Activated T-helper 1 cell treated with anti-CD3 and anti-CD28 coated beads, Interleukin-2, amount 50 U/mL, for 16 hours (primary cell): ENCODE data around the gene CELA2A.
"Not testable (repeated sequence)": the region's sequence is repeated elsewhere in the genome, so short reads cannot be mapped to it uniquely, and the experiment has no call there.

Experiments used
- DNase-seq, 2 donors: peaks; one replicate each; pipeline ENCODE4 v3.0.0-alpha.2; 2020; ENCODE audit warnings: low read depth in 1 of 2, low spot score in 1 of 2

The CELA2A gene

GRCh38 chr1:15444468-15445389 lies 11.8 kb upstream of the CELA2A start:
- no peak for DNase-seq

- no peak for DNase-seq
These were observed 11.0 kb upstream of the CELA2A start for GRCh38 chr1:15445390-15446122.

GRCh38 chr1:15446212-15446611 lies 10.3 kb upstream of the CELA2A start:
- no peak for DNase-seq

GRCh38 chr1:15448877-15449462 lies 7.6 kb upstream of the CELA2A start:
- no peak for DNase-seq

- DNase-seq = no peak
These were observed 7.0 kb upstream of the CELA2A start for GRCh38 chr1:15449567-15449966.

- DNase-seq = no peak
These were observed 5.4 kb upstream of the CELA2A start for GRCh38 chr1:15451014-15451722.

GRCh38 chr1:15452216-15452615 lies 4.3 kb upstream of the CELA2A start:
- DNase-seq = no peak

- DNase-seq = no peak
These were observed 3.5 kb upstream of the CELA2A start for GRCh38 chr1:15452866-15453571.

GRCh38 chr1:15453734-15454133 lies 2.8 kb upstream of the CELA2A start:
- no peak for DNase-seq

GRCh38 chr1:15454256-15454655 lies 2.3 kb upstream of the CELA2A start:
- no peak for DNase-seq

GRCh38 chr1:15455522-15455921 lies 1.0 kb upstream of the CELA2A start:
- DNase-seq = no peak

GRCh38 chr1:15457585-15457984 lies 1.1 kb downstream of the CELA2A start:
- DNase-seq = no peak

GRCh38 chr1:15458388-15458787 lies 1.9 kb downstream of the CELA2A start:
- not testable (repeated sequence) for DNase-seq

GRCh38 chr1:15459771-15460707 lies 3.5 kb downstream of the CELA2A start:
- no peak for DNase-seq

GRCh38 chr1:15460708-15461095 lies 4.2 kb downstream of the CELA2A start:
- no peak for DNase-seq

- not testable (repeated sequence) for DNase-seq
These were observed 6.7 kb downstream of the CELA2A start for GRCh38 chr1:15463064-15463800.

- not testable (repeated sequence) for DNase-seq
These were observed 7.4 kb downstream of the CELA2A start for GRCh38 chr1:15463926-15464322.

GRCh38 chr1:15465674-15466073 lies 9.1 kb downstream of the CELA2A start:
- no peak for DNase-seq
